ENCODE measurements around the gene PRDM13.
"Not testable (repeated sequence)": the region's sequence is repeated elsewhere in the genome, so short reads cannot be mapped to it uniquely, and the experiment has no call there.

Gene PRDM13

DNA sequence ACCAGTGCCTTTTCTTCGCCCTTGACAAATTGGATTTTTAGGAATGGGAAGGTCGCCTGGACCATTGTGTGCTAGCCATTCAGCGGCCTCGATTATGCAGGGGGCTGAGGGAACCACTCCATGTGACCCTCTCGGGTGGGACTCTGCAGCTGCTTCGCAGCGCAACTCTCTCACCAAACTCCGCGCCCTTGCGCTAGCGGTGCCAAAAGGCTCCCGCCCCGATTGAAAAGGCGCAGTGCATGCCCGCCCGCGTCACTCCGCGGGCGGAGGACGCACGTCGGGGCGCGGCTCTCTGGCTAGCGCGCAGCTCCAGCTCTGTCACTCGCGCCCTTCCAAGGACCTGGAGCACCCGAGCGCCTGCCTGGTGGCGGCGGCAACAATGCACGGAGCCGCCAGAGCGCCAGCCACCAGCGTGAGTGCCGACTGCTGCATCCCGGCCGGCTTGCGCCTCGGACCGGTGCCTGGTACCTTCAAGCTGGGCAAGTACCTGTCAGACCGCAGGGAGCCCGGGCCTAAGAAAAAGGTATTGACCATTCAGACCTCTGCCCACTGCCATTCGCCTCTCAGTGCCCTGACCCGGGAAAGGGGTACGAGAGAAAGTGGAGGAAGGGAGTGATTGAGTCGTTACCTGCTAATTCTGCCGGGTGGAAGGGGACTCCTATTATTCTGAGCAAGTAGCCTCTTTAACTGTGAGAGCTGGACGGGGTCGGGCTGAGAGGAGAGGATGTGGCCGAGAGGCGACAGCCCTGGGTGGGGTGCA lies at the start of gene PRDM13:
PRDM13 (plus strand) TSS at position 178 of the 760 bp plus-strand sequence; CDS start at position 380, 202 bp downstream.
- no peak for DNase-seq (ENCODE audit: low read depth)

DNA sequence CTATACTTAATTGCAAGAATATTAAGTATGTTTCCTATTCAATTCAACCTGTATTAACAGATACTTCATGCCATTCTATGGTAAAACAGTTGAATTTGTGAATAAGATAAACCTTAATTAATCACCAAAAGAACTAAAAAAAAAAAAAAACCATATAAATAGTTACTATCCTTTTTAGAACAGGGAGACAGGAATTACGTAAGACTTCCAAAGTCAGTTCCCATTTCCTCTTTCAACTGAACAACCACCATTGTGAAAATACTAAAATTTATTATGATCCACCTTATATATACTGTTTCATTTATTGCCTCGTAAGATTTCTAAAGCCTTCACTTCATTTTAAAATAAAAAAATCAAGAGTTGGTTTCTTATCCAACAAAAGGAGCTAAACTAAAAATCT lies 47.6 kb upstream of the PRDM13 start:
- no peak for DNase-seq (ENCODE audit: low read depth)

DNA sequence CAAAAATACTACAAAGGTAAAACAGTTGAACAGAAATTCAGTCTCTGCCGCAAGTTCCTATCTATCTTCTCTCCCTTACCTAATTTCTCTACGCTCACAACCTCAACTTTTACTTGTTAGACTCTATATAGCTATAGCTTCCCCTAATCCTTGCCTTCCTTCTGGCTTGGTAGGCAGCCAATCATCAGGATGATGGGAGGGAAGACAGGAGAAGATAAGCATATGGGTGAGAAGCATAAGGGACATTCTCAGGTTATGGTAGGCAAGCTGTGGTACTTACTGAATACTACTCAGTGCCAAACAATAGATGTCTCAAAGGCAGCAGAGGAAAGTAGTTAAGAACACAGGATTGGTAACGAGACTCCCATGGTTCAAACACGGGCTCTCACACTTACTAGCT lies 46.0 kb upstream of the PRDM13 start:
- DNase-seq (ENCODE audit: low read depth): no peak

DNA sequence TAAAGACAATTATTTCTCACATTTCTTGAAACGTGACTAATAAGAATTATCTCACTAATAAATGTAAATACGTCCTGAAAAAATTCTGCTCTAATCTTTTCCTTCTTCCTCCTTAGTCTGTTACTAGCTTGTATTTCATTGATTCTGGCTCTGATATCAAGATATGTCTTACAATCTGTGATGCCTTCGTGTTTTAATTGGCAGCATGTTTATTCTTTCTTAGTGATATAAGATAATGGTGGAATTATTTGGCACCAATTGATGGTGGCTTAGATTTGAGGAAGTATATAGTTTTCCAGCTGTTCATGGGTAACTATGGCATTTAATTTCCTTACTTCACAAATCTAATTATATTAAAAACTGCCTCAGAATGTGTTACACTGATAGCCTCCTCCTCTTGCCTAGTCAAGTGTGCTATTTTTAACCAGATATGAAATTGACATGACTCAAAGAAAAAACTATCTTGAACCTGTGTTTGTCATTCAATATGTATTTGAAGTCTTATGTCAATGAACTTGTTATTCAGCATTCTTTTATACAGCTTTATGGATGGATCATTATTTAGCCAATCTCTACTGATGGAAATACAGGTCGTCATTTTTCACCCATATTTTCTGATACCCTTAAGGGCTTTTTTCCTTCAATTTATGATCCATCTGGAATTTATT lies 43.4 kb upstream of the PRDM13 start:
- DNase-seq (ENCODE audit: low read depth): no peak

GRCh38 chr6:99568103-99568933 lies 38.3 kb upstream of the PRDM13 start, which contains the start of gene CCNC:
Gene CCNC (minus strand): TSS chr6:99568660. CDS start chr6:99568527, 133 bp downstream.
- peak; percentile 85 for DNase-seq (ENCODE audit: low read depth)

DNA sequence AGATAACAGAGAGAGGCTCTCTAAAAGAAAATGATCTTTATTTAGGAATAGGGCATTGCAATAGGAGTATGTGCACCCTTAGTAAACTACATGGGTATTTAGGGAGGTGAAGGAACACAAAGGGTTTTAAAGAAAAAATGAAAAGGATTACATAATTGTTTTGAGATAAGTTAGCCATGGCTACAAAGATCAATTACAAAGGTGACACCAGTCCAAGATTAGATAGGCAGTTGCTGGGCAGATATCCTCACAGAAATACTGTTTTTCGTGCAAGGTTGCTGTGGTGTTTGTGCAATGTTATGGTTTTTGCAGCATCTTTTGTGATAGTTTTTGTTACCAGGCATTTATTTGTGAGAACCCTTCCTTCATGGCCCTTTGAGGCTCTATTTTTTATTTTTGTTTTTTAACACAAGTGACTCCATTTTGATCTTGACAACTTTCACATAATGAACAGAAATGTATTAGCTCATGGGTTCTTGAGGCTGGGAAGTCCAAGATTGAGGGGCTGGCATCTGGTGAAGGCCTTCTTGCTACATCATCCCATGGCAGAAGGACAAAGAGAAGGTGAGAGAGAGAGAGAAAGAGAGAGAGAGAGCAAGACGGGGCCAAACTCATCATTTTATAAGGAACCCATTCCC lies 32.5 kb upstream of the PRDM13 start:
- DNase-seq (ENCODE audit: low read depth): no peak

- no peak for DNase-seq (ENCODE audit: low read depth)
Measured at GRCh38 chr6:99575544-99576227, 30.9 kb upstream of the PRDM13 start.

- DNase-seq (ENCODE audit: low read depth): no peak
Measured at GRCh38 chr6:99579781-99580180, 26.9 kb upstream of the PRDM13 start.

DNA sequence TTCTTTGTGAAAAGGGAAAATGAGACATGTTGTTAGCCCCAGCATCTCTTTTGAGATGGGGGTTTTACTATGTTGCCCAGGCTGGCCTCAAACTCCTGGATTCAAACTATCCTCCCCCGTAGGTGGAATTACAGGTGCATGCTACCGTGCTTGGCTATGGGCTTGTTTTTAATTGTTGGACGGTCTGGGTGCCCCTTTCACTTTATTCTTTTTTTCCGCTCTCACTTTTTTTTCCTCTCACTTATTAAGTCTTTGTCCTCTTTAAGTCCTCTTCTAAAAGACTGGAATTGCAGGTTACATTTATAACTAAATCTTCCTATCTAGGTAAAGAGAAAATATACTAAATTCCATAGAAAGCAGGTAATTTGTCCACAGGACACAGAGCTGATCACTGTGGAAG lies 18.8 kb upstream of the PRDM13 start:
- DNase-seq (ENCODE audit: low read depth): no peak

GRCh38 chr6:99588618-99589289 lies 17.9 kb upstream of the PRDM13 start:
- no peak for DNase-seq (ENCODE audit: low read depth)

DNA sequence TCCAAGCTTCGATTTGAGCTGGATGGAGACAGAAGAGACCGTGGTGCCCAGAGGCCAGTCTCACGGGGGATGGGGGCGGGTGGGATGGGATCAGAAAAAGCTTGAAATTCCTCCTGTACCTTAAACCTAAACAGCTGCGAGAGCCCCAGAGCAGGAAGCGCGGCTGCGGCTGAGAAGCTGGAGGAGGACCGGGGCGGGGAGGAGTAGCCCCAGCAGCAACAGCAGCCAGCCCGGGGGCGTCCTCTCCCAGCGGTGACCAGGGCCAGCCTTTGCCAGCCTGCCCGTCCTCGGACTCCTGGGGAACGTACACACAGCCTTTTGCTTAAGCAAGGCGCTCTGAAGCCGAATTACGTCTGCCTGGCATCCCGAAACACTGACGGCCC lies 17.4 kb upstream of the PRDM13 start:
- no peak for DNase-seq (ENCODE audit: low read depth)

DNA sequence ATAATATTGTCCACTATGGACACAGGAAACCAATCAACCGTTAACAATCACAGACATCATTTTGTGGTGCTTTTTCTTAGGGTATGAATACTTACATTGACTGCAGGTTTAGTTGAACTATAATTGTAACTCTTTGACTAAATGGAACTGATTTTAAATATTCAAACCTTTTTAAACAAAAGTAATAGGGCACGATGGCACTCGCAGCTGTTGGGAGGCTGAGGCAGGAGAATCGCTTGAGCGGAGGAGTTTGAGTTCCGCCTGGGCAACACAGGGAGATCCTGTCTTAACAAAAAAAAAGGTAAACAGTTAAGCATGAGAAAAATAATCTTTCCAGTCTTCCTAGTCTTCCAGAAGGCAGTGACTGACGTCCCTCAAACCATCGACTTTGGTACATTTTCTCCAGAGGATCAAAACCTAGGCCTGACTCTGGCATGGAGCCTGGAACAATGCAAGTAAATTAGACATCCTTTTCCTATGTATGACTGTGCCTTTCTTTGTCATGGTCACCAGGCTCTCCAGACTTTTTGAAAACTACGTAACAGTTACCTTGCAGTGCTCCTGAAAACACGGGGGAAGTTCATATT lies 16.6 kb upstream of the PRDM13 start:
- no peak for DNase-seq (ENCODE audit: low read depth)

DNA sequence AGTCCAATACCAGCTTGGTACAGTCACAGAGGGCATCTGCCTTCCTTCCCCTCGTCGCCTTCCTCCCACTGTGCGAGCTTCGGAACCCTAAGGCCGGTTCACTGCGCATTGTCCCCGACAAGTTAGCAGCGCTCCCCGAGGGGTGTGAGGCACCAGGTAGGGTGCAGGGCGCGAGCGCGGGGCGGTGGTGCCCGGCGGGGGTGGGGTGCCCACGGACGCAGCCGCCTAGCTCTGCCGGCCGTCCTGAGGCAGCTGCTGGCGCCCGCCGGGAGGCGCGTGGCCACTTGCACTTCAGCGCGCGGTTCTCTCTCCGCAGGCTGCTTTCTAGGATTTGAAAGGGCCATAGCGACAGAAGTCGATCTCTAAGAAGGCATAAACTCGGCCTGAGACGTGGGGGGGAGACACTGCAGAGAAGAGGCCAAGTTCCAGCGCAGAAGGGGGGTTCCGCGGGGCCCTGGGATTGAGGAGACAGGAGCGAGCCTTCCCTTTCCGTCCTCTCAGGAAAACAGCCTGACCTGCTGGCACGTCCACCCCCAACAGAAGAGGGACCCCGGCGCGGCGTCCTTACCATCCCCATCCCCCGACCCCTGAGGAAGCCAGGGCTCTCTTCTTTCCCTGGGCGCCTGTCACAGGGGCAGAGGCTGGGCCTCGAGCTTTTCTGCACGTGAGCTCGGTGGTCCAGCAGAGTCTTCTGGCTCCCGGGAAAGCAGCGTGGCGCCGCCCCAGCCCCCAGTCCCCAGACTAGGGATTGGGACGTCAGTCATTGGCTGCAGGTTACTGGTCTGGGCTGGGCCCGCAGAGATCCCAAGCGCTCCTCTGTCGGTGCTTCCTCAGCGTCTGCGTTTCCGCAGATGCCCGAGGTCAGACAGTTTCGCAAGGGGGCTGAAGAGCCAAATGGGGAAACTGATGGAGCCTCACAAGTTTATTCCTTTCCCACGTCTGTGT lies 15.6 kb upstream of the PRDM13 start:
- DNase-seq (ENCODE audit: low read depth): no peak

DNA sequence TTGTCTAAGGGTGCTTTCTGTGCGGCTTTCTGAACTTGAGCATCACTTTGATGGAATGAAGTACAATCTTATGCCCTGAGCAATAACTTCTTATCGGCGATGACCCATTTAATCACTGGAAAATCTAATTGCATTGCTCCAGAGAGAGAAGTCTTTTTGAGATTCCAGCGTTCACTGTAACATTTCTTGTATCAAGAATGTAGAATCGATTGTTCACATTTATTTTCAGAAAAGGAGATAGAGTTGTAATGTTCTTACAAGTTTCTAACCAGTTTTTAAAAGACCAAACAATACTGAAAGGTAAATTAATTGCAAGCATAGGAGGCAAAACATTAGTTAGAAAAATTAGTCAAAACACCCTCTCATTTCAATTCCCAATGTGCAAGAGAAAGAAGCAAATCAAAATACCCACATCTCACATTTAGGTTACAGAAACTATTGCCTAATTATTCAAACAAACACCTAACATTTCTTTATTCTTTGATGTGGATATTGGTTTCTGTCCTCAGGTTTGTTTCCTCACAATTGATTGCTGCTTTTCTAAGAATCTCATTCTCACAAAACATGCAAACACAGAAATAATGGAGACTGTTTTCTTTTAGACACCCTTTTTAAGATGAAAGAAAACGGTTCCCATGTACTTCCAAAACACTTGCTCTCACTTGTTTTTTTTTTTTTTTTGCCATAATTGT lies 14.8 kb upstream of the PRDM13 start:
- DNase-seq (ENCODE audit: low read depth): no peak

GRCh38 chr6:99592900-99593299 lies 13.7 kb upstream of the PRDM13 start:
- DNase-seq (ENCODE audit: low read depth): no peak

DNA sequence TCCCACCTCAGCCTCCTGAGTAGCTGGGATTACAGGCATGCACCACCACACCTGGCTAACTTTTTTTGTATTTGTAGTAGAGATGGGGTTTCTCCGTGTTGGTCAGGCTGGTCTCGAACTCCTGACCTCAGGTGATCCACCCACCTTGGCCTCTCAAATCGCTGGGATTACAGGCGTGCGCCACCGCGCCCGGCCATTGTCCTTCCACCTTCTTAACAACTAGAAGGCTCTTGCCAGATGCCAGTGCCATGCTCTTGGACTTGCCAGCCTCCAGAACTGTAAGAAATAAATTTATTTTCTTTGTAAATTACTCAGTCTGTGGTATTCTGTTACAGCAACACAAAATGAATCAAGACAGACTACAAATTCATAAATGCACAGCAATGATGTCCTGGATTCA lies 11.9 kb upstream of the PRDM13 start:
- DNase-seq (ENCODE audit: low read depth): not testable (repeated sequence)

DNA sequence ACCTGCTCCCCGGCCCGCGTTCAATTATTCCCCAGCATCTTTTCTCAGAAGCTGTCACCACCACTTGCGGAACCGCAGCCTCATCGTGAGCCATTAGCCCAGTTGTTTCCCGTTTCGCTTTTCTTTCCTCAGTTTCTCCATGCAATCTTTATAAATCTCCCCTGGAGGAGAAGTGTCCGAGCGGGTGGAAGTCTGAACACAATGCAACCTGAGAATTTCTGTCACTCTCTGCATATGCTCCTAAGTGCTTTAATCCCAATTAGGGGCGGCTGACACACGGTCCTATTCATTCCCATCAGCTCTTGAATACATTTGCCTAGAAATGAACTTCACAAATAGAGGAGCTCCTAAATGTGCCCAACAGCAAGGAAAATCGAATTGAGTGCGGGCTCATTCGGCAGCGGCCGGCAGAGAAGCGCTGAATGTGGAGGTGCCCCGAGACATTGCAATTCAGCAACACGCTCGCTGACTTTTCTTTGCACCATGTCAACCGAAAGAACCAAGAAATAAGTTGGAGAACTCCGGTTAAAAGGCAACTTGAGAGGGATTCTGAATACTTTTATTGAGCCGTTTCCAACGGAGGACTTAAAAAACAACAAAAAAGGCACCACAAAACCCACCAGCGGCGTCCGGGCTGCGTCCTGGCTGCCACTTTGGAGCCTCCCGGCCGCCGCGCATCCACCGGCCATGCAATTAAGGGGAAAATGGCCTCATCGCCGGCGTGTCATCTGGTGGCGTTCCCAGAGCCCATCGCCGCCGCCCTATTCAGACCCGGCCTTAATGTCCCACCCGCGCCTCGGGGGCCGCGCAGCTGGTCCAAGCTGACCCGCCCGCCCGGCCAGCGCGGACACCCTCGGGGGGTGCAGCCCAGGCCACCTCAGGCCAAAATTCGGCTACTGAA lies 3.9 kb upstream of the PRDM13 start:
- DNase-seq (ENCODE audit: low read depth): no peak
